NK-92 (cell line): Measurements from ENCODE around the gene DNAJB2.
"Not testable (repeated sequence)": the region's sequence is repeated elsewhere in the genome, so short reads cannot be mapped to it uniquely, and the experiment has no call there.

ENCODE experiments used
- DNase-seq: peaks from one replicate; lab custom pipeline; 2025; ENCODE audit not compliant: unreplicated experiment; lab: John Stamatoyannopoulos, UW

DNAJB2 gene

DNA sequence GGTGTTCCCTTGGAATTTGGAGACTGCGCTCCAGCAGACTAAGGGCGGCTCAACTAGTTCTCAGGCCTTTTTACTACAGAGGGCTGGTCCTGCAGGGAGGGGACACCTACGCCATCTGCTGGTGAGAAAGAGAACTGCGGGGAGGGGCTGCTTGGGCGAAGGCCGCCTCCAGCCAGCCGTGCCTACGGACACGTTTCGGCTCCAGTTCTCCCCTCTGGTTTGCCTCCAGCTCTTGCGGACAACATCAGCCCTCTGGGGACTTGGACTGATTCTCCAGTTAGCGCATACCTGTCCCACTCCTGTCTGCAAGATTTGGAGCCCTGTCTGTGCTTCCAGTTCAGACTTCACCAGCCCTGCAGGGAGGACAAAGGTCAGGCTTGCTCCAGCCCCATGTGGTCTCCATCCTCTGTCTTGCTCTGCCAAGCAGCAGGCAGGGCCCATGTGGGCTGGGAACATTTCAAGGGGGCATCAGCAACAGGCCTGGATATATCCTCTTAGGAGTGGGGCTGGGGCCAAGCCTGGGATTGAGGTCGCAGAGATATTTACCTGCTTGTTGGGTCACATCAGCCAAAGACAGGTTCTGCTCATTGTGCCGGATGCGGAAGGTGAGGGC lies 19.7 kb downstream of the DNAJB2 start:
- DNase-seq, result peak; percentile 7

DNA sequence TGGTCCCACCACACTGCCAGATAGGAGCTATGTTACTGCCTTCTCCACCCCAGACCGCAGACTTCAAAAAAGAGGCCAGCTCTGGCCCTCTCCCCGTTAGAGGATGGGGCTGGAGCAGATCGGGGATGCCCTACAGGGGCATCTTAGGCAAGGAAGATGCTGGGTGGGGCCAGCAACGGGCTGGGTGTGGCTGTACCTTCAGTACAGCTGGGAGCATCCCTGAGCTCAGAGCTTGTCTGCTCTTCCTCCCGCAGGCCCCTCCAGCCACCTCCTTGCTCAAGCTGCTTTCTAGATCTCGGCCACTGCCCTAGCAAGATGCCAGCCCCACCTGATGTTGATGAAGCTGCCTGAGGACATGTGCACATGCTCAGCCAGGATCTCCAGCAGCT lies 20.2 kb downstream of the DNAJB2 start:
- DNase-seq, result no peak

DNA sequence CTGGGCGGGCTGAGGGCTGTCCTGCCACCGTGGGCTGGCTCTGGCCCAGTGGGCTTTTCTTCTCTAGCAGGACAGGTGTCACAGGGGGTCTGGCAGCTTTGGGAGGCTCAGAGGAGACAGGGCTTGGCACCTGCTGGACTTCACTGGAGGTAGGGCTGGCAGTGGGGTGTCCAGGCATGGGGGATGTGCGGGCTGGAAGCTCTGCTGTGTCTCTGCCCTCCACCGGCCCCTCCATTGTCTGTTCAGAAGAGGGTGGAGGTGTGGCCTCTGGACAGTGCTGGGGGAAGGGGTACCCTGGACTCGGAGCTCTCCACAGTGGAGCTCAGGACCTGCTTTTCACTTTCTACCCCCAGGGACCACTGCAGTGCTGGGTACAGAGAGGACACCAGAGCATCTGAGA lies 20.9 kb downstream of the DNAJB2 start:
- DNase-seq, result no peak

DNA sequence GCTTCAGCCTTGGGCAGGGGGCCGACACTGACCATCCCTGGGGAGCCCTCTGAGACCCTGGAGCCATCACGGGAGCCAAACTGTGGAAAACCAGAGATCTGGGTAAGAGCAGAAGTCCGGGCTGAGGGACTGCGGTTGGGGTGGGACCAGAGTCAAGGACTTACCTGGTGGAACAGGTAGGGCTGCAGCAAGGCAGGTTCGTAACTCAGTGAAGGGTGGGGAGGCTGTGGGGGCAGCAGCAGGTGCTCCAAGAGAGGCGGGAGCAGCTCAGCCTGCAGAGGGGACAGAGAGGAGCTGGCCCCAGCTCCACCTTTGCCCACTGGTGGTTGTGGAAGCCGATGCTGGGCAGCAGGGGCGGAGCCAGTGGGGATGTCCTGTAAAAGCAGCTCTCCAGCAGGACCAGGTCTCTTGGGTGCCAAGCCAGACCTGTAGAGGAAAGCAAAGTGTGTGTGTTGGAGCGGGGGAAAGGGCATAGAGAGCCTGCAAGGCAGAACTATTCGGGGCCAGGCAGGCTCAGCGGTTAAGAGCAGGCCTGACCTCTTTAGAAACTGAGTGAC lies 23.3 kb downstream of the DNAJB2 start:
- no peak for DNase-seq

DNA sequence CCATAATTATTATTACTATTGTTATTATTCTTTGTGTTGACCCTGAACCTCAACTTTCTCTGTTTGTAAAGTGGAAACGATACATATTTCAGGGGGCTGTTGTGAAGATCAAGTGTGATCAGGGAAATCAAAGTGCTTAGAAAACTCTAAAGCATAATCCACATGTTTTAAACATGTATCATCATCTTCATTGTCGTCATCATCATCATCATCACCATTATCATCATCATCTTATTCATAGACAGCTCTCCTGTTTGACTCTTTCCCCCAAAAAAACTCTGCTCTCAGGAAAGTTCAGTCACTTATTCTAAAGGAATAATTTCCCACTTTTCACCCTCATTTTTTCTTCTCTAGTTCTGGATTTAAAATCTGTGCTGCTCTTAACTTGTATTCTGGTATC lies 25.1 kb downstream of the DNAJB2 start:
- no peak for DNase-seq

DNA sequence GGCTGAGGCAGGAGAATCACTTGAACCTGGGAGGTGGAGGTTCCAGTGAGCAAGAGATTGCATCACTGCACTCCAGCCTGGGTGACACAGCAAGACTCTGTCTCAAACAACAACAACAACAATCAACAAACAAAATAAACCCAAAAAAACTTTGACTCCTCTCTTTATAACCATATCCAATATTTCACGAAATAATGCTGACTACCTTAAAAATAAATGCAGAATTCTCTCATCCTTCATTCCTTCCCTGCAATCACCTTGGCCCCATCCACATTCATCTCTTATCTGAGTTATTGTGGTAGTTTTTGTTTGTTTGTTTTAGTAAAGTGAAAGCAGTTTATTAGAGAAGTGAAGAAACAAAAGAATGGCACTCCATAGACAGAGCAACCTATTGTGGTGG lies 26.9 kb downstream of the DNAJB2 start:
- no peak for DNase-seq

DNA sequence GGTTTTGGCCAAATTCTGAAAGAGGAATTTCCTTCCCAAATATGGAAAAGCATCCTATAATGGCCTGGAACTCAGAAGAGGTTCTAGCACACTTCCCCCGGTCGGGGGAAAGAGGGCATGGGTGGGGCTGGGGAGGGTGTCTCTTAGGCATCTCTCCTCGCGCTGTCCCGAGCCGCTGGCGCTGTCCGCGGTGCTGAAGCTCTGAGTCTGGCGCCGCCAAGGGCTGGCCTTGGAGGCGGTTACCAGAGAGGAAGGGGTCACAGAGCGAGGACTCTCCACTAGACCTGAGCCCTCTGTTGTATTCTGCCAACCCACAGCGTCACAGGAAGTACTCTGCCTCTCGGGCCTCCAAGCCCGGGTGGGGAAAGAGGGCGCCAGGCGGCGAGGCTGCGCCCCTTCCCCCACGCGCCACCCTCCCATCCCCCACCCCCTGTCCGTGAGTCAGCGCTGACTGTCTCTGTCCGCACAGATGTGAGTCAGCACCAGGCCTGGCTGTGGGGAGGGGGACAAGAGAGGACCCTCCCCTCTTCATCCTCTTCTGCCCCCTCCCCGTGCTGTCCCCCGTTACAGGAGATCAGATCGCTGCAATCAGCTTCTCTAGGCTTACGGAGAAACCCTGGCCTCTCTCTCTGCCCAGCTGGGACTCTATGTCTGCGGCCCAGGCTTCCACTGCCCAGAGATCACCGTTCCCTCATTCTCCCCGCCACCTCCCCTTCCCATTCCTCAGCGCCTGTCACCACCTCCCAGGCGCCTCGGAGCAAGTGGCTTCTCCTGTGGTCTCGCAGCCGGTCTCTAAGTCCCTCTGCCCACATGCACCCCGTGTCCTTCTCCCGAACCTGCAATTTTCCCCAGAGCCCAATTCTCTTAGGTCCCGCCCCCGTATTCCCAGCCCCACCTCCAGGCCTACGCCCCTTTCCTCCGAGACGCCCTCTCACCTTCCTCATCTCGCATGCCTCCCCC lies 29.3 kb downstream of the DNAJB2 start:
- no peak for DNase-seq

DNA sequence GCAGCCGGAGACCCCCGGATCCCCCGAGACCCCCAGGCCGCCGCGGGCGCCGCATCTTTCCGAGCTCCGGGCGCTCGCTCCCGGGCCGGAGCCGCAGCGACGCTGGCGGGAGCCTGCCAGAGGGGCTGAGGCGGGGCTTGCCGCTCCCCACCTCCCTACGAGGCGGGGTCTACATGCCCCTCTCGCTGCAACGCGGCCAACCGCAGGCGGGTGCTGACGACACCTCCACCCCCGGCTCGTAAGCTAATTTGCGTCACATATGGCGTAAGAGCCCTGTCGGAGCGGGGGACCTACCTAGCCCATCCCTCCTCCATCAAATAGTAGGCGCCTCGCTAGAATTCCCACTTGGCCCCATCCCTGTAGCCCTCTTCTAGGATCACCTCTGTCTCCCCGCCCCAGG lies 30.1 kb downstream of the DNAJB2 start, which contains the start of gene PTPRN:
TSS of gene PTPRN (minus strand) at position 124 of the 400 bp plus-strand sequence. CDS start at position 55, 69 bp downstream.
- no peak for DNase-seq

DNA sequence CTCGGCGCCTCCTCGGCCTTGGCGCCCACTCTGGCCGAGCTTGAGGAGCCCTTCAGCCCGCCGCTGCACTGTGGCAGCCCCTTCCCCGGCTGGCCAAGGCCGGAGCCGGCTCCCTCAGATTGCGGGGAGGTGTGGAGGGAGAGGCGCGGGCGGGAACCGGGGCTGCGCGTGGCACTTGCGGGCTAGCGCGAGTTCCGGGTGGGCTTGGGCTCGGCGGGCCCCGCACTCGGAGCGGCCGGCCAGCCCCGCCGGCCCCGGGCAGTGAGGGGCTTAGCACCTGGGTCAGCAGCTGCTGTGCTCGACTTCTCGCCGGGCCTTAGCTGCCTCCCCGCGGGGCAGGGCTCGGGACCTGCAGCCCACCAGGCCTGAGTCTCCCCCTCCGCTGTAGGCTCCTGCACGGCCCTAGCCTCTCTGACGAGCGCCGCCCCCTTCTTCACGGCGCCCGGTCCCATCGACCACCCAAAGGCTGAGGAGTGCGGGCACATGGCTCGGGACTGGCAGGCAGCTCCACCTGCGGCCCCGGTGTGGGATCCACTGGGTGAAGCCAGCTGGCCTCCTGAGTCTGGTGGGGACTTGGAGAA lies 33.6 kb downstream of the DNAJB2 start:
- DNase-seq, result not testable (repeated sequence)

DNA sequence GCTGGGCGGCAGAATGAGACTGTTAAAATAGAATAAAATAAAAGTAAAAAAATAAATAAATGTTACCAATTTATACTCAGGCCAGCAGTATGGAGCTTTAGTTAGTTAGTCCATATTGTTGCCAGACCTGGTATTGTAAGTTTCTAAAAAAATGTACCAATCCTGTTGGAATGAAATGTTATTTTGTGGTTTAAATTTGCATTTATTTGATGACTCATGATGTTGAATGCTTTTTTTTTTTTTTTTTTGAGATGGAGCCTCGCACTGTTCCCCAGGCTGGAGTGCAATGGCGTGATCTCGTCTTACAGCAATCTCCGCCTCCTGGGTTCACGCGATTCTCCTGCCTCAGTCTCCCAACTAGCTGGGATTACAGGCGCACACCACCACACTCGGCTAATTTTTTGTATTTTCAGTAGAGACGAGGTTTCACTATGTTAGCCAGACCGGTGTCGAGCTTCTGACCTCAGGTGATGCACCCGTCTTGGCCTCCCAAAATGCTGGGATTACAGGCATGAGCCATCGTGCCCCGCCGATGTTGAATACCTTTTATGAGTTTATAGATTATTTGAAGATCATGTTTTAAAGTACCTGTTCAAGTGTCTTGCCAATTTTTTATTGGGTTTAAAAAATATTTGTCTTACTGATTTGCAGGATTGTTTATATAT lies 35.8 kb downstream of the DNAJB2 start:
- no peak for DNase-seq

DNA sequence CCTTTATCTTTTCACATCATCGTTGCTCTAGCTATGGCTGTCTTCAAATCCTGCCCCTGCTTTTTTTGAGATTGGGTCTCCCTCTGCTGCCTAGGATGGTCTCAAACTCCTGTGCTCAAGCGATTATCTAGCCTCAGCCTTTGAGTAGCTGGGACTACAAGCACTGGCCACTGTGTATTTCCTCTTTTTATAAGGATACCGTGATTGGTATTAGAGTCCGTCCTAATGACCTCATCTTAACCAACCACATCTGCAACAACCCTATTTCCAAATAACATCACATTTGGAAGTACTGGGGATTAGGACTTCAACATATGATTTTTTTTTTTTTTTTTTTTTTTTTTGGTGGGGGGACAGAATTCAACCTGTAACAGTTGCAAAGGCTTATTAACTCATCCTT lies 44.3 kb downstream of the DNAJB2 start:
- no peak for DNase-seq

DNA sequence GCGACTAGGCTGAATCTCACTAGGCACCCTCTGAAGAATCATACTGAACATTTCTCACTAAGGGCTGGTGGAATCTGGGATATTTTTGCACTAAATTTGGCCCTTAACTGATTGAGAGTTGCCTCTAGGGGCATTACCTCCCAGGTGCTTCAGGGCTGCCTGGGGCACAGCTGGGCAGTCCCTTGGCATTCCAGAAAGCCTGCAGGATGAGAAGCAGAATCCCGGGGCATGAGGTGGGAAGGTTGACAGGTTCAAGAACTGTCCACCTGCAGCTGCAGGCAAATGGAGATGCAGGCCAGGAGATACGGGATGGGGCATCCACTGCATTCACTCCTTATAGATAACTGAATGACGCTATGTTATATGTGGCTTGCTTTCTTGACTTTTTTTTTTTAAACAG lies 46.0 kb downstream of the DNAJB2 start:
- no peak for DNase-seq

DNA sequence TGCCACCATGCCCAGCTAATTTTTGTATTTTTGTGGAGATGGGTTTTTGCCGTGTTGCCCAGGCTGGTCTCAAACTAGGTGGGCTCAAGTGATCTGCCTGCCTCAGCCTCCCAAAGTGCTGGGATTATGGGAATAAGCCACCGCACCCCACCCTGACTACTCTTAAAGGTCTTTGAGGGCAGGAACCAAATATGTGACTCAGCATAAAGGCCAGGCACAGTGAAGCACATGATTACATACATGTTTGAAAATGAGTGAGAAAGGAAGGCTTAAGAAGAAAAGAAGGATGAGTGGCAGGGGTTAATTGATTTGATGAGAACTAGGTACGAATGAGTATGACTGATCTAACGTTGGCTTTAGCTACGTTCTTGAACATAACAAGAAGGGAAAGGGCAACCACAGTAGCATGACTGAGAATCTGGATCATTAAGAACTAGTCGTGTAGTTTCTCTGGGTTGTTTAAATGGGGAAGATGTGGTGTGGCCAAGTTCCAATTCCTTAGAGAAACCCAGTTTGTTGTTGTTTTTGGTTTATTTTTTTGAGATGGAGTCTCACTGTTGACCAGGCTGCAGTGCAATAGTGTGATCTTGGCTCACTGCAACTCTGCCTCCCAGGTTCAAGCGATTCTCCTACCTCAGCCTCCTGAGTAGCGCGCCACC lies 46.6 kb downstream of the DNAJB2 start:
- DNase-seq, result no peak

DNA sequence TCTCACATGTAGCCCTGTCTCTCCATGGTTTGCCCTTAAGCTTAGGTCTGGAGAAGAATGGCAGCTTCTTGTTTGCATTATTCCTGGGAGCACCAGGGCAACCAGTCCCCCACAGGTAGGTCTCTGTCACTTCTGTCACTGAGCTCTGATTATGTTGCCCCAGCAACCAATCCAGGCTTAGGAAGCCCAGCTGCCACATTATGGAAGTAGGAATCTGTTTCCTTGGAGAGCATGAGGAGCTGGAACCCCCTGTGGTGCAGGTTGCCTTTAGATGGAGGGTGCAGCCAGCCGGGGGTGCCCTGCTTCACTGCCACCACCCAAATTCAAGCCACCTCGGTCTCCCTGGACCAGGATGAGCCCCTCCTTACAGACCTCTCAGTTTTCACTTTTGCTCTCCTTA lies 48.6 kb downstream of the DNAJB2 start:
- no peak for DNase-seq

DNA sequence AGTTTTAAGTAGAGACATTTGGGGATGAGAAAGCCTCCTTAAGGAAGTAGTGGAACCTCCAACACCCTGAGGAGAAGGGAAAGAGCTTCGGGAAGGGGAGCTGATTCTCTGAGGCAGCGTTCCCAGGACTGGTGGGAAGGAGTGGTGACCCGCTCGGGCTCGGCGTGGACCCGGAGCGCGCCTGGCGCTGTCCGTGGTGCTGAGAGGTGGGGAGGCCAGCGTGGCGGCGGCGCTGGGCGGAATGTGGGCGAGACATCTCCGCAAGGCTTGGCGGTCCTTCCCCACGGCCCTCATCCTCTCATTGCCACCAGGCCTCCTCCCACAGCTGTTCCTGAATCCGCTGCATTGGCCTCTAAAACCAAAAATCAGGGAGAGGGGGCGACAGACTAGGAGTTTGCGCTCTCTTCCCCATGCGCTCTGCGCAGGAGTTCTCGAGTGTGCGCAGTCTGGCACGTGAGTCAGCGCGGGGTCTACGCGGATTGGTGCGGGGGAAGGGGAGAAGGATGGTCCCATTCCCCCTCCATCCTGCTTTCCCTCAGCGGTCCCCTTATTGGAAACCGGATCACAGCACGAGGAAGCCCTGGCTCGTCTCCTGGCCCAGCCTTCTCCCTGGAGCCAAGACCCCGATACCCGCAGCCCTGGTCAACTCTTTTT lies 52.5 kb downstream of the DNAJB2 start:
- DNase-seq, result no peak

DNA sequence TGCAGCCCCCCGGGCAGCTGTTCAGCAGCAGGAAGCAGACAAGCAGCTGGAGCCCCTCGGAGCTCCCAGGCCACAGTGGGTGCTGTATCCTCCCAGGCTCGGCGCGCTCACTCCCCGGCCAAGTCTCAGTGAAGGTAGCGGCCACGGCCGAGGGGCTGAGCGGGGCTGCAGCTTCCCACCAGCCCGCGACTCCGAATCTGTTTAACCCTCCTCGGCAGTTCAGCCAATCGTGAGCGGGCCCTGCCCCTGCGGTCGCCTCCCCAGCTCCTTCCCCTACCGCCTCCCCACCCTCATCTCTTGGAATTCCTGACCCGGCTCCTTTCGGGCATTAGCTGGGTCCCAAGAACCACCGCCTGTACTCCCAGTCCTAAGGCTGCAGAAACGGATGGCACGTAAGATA lies 53.4 kb downstream of the DNAJB2 start, which contains the start of gene RESP18:
TSS of gene RESP18 (minus strand) at position 203 of the 400 bp plus-strand sequence.
- no peak for DNase-seq

DNA sequence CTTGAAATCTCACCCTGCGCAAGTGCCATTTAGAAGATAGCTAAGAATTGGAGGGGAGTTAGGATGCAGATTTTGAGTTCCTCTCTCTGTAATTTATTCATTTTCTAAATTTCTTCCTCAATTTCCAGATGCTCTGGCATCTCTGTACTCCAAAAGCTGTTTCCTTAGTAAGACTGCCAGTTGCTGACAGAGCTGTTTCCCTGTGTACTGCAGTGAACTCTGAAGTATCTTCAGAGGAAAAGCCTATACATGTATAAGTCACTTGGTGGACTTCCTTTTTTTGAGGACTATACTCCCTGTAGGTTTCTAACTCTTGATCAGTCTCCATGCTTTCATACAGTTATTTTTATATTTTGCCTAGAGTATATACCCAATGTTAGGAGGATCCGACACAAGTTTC lies 54.9 kb downstream of the DNAJB2 start:
- no peak for DNase-seq

DNA sequence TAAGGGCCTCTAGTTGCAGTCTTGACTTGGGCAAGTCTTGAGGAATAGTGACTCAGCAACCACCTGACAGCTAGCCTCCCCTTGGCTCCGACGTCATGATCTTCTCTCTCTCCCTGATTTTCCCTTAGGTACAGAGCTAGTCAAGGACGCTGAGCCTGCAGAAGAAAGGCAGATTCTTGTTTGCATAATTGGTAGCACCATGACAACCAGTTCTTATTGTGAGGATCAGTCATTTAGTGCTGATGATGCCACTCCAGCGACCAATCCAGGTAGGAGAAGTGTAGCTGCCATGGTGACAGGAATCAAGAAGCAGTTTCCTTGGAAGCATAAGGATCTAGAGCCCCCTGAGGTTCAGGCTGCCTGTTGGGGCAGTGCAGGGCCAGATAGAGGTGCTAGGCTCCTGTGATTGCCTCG lies 56.2 kb downstream of the DNAJB2 start:
- DNase-seq, result no peak
